Activated CD8-positive, alpha-beta memory T cell treated with anti-CD3 and anti-CD28 coated beads for 24 hours (primary cell): ENCODE results near the gene ALS2CL.

ENCODE experiments used
- DNase-seq: peaks from one replicate; pipeline ENCODE4 v3.0.0-alpha.2; 2020

Gene ALS2CL

GRCh38 chr3:46627078-46627477 is 66.4 kb downstream of the ALS2CL start:
- no peak for DNase-seq

- no peak for DNase-seq
Measured at GRCh38 chr3:46626039-46626438, 67.4 kb downstream of the ALS2CL start.

GRCh38 chr3:46624975-46625490 is 68.4 kb downstream of the ALS2CL start:
- DNase-seq, result no peak

GRCh38 chr3:46624533-46624932 is 68.9 kb downstream of the ALS2CL start:
- DNase-seq, result no peak

GRCh38 chr3:46619845-46620778 is 73.4 kb downstream of the ALS2CL start:
- DNase-seq, result peak; percentile 38
